CD4-positive, alpha-beta T cell treated with Interleukin-17A for 4 hours (primary cell): Measurements from ENCODE around the gene C2orf42.
"Not testable (repeated sequence)": the region's sequence is repeated elsewhere in the genome, so short reads cannot be mapped to it uniquely, and the experiment has no call there.

Source experiments
- DNase-seq: peaks from one replicate; pipeline ENCODE4 v3.0.0-alpha.2; 2020; ENCODE audit warnings: mixed read lengths

The C2orf42 gene

GRCh38 chr2:70190418-70191243 lies at the start of gene C2orf42:
TSS of gene C2orf42 (minus strand) at chr2:70191019. CDS start at chr2:70181985, 9,034 bp downstream.
- peak; percentile 94 for DNase-seq

GRCh38 chr2:70240599-70240998 lies 49.8 kb upstream of the C2orf42 start:
- no peak for DNase-seq

GRCh38 chr2:70233926-70234325 lies 43.1 kb upstream of the C2orf42 start:
- DNase-seq: no peak

GRCh38 chr2:70226781-70227180 lies 36.0 kb upstream of the C2orf42 start:
- DNase-seq: no peak

- not testable (repeated sequence) for DNase-seq
Measured at GRCh38 chr2:70223305-70223704, 32.5 kb upstream of the C2orf42 start.

GRCh38 chr2:70214953-70215549 lies 24.2 kb upstream of the C2orf42 start:
- no peak for DNase-seq

GRCh38 chr2:70214365-70214764 lies 23.5 kb upstream of the C2orf42 start:
- no peak for DNase-seq

- no peak for DNase-seq
Measured at GRCh38 chr2:70212298-70212932, 21.6 kb upstream of the C2orf42 start.

- no peak for DNase-seq
Measured at GRCh38 chr2:70211595-70211994, 20.8 kb upstream of the C2orf42 start.

GRCh38 chr2:70204452-70204851 lies 13.6 kb upstream of the C2orf42 start:
- no peak for DNase-seq

GRCh38 chr2:70203086-70203485 lies 12.3 kb upstream of the C2orf42 start:
- no peak for DNase-seq

GRCh38 chr2:70202236-70202806 lies 11.5 kb upstream of the C2orf42 start:
- no peak for DNase-seq

GRCh38 chr2:70201831-70202230 lies 11.0 kb upstream of the C2orf42 start:
- DNase-seq: no peak

GRCh38 chr2:70201225-70201768 lies 10.5 kb upstream of the C2orf42 start:
- no peak for DNase-seq

GRCh38 chr2:70199320-70199864 lies 8.6 kb upstream of the C2orf42 start:
- DNase-seq: no peak

GRCh38 chr2:70192516-70192915 lies 1.7 kb upstream of the C2orf42 start:
- DNase-seq: no peak

- no peak for DNase-seq
Measured at GRCh38 chr2:70191244-70191735, 471 bp upstream of the C2orf42 start.

- no peak for DNase-seq
Measured at GRCh38 chr2:70188460-70188859, 2.4 kb downstream of the C2orf42 start.

- not testable (repeated sequence) for DNase-seq
Measured at GRCh38 chr2:70187170-70187569, 3.6 kb downstream of the C2orf42 start.

GRCh38 chr2:70182689-70183088 lies 8.1 kb downstream of the C2orf42 start:
- DNase-seq: no peak

GRCh38 chr2:70181363-70181956 lies 9.4 kb downstream of the C2orf42 start:
- DNase-seq: no peak

- no peak for DNase-seq
Measured at GRCh38 chr2:70173520-70173919, 17.3 kb downstream of the C2orf42 start.
